ENCODE measurements around the gene LCNL1. TPM values are rescaled to one million over a fixed set of nuclear protein-coding genes. Genes with fewer than 3 reads are reported as not detected.

The LCNL1 gene
- total RNA-seq, 1 donor from 2014 or later: not detected

DNA sequence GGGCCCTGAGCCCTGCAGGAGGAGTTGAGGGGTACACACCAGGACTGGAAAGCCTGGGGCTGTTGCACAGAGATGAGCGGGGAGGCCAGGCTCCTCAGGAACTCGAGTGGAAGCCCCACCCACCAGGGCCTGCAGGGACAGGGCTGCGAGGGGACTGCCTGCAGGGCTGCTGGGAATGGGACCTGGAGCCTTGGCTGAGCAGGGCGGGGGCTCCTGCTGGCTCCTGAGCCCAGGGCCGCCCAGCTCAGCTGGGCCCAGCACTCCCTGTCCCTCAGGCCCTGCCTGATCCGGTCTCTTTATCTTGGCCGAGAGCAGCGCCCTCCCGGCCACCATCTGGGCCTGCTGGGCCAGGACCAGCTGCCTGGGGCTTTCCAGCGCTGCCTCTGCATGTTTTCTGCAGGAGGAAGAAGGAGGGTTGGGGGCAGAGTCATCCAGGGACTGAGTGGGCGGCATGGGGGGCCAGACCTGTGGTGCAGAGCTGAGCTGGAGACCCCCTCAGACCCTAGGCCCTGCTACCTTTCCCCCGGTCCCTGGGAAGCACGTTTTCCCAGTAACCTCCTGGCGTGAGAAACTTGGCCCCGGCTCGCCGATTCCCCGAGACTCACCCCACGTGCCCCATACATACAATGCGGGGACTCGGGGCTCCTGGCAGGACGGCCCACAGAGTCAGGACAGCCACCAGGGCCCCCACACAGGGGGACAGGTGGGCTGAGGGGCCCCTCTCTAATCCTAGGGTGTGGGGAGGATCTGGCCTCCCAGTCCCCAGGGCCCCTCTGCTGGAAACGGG is 21.3 kb upstream of the LCNL1 start:
- no peak for DNase-seq (ENCODE audit: low read depth)
- peaks cover 5% of the 10 kb centered on the region for H3K27me3 ChIP-seq (ENCODE audit: control insufficient read depth, insufficient read depth, low read length)
- TF ChIP-seq, protein P1, sequence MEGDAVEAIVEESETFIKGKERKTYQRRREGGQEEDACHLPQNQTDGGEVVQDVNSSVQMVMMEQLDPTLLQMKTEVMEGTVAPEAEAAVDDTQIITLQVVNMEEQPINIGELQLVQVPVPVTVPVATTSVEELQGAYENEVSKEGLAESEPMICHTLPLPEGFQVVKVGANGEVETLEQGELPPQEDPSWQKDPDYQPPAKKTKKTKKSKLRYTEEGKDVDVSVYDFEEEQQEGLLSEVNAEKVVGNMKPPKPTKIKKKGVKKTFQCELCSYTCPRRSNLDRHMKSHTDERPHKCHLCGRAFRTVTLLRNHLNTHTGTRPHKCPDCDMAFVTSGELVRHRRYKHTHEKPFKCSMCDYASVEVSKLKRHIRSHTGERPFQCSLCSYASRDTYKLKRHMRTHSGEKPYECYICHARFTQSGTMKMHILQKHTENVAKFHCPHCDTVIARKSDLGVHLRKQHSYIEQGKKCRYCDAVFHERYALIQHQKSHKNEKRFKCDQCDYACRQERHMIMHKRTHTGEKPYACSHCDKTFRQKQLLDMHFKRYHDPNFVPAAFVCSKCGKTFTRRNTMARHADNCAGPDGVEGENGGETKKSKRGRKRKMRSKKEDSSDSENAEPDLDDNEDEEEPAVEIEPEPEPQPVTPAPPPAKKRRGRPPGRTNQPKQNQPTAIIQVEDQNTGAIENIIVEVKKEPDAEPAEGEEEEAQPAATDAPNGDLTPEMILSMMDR (IDR thresholded peaks at IDR 0.05; ENCODE audit: insufficient read depth, low read length, poor library complexity, severe bottlenecking): no peak
- no peaks in the 10 kb centered on the region for H3K36me3 ChIP-seq (ENCODE audit: control insufficient read depth, insufficient read depth, low read length)
- no peak overlapping the region for H3K4me3 ChIP-seq (ENCODE audit: low read depth, low read length)

DNA sequence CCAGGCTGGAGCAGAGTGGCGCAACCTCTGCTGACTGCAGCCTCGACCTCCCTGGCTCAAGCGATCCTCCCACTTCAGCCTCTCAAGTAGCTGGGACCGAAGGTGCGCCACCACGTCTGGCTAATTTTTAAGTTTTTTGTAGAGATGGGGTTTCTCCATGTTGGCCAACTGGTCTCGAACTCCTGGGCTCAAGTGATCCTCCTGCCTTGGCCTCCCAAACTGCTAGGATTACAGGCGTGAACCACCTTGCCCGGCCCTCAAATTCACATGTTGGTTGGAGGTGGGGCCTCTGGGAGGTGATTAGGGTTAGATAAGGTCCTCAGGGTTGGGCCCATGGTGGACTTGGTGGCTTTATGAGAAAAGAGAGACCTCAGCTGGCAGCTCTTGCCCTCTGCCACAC is 20.6 kb upstream of the LCNL1 start:
- DNase-seq (ENCODE audit: low read depth): no peak
- TF ChIP-seq, protein P1 (IDR thresholded peaks at IDR 0.05; ENCODE audit: insufficient read depth, low read length, poor library complexity, severe bottlenecking): no peak
- Histone ChIP-seq H3K4me3 (ENCODE audit: low read depth, low read length) (no peak overlapping the region), H3K36me3 (ENCODE audit: control insufficient read depth, insufficient read depth, low read length) (no peaks in the 10 kb centered on the region), H3K27me3 (ENCODE audit: control insufficient read depth, insufficient read depth, low read length) (peaks cover 5% of the 10 kb centered on the region)

DNA sequence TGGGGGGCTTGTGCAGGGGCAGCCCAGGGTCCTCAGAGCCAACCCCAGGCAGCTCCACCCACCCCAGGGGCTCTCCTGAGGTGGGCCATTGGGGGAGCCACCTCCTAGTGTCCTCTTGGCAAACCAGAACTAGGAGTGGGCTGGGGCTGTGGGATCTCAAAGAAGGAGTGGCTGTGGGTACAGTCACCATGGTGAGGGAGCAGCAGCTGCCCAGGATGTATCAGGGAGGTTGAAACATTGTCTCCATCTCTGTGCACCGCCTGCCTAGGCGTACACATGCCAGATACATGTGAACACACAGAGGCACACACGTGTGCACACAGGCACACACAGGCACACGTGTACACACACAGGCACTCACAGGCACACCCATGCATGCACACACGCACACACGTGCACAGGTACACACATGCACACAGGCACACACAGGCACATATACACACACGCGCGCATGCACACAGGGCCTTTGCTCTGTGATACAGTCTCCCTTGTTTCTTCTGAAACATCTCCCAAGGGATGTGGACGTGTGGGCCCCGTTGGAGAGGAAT is 20.0 kb upstream of the LCNL1 start:
- H3K27me3 ChIP-seq (ENCODE audit: control insufficient read depth, insufficient read depth, low read length): peaks cover 5% of the 10 kb centered on the region
- DNase-seq (ENCODE audit: low read depth): no peak
- TF ChIP-seq, protein P1 (IDR thresholded peaks at IDR 0.05; ENCODE audit: insufficient read depth, low read length, poor library complexity, severe bottlenecking): no peak
- no peaks in the 10 kb centered on the region for H3K36me3 ChIP-seq (ENCODE audit: control insufficient read depth, insufficient read depth, low read length)
- no peak overlapping the region for H3K4me3 ChIP-seq (ENCODE audit: low read depth, low read length)

DNA sequence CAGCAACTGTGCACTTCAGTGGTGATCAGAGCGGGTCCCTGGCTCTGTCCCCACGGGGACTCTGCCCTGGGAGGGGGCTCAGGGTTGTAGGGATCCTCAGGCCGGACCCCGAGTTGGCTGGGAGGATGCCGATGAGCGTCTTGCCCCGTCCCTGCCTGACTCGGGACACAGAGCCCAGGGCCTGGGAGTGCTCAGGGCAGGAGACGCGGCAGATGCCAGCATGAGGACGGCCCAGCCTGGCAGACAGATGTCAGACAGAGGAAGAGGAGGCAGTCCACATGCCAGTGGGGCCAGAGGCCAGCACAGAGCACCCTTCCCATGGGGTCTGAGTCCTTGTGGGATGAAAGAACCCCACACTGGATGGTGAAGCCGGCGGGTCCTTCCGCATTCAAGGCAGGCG is 19.5 kb upstream of the LCNL1 start:
- TF ChIP-seq, protein P1 (IDR thresholded peaks at IDR 0.05; ENCODE audit: insufficient read depth, low read length, poor library complexity, severe bottlenecking): no peak
- DNase-seq (ENCODE audit: low read depth): no peak
- H3K4me3 ChIP-seq (ENCODE audit: low read depth, low read length): no peak overlapping the region
- peaks cover 5% of the 10 kb centered on the region for H3K27me3 ChIP-seq (ENCODE audit: control insufficient read depth, insufficient read depth, low read length)
- H3K36me3 ChIP-seq (ENCODE audit: control insufficient read depth, insufficient read depth, low read length): no peaks in the 10 kb centered on the region

DNA sequence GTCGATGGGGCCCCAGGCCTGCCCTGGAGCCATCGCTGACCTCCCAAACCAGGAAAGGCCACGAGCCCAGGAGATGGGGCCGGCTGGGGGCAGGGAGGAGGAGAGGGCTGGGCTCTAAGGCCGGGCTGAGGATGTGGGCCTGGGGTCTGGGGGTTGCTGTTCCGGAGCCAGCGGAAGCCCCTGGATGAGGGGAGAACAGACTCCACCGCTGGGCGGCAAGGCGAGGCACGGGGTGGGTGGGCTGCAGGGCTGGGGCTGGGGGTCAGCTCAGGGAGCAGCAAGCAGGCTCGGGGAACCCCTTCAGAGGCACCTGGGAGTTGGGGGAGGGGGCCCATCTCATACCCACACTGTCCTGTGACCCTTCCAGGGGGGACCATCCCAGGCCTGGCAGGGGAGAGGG is 19.0 kb upstream of the LCNL1 start:
- DNase-seq (ENCODE audit: low read depth): no peak
- peaks cover 5% of the 10 kb centered on the region for H3K27me3 ChIP-seq (ENCODE audit: control insufficient read depth, insufficient read depth, low read length)
- TF ChIP-seq, protein P1 (IDR thresholded peaks at IDR 0.05; ENCODE audit: insufficient read depth, low read length, poor library complexity, severe bottlenecking): no peak

More for the DNA sequence above, 19.0 kb upstream of the LCNL1 start:
- no peaks in the 10 kb centered on the region for H3K36me3 ChIP-seq (ENCODE audit: control insufficient read depth, insufficient read depth, low read length)
- no peak overlapping the region for H3K4me3 ChIP-seq (ENCODE audit: low read depth, low read length)

Measured in kidney epithelial cell (primary cell).